Uterine smooth muscle cell (primary cell): Measurements from ENCODE around the gene ATP6V1G2. TPM values are rescaled to one million over a fixed set of nuclear protein-coding genes. Genes with fewer than 3 reads are reported as not detected.

ENCODE experiments used
- total RNA-seq: library from RNA; depleted of rRNA; stranded (reverse); fragments of >200 nt; gene quantifications from 2 replicates; pipeline ENCODE4 v1.2.3, GENCODE V29; 2014

Gene ATP6V1G2
- 2.0 and 3.0 TPM in 2 replicates for total RNA-seq

GRCh38 chr6:31546339-31546957 lies at the start of gene ATP6V1G2:
Gene ATP6V1G2 (minus strand): TSS chr6:31546608. CDS start chr6:31546559, 49 bp downstream.

GRCh38 chr6:31586008-31586407 lies 39.6 kb upstream of the ATP6V1G2 start, which contains the start of gene LST1:
Gene LST1 (plus strand): TSS chr6:31586277. CDS start chr6:31587300, 1,023 bp downstream.

GRCh38 chr6:31582230-31582643 lies 35.8 kb upstream of the ATP6V1G2 start, which contains the start of gene LTB:
Gene LTB (minus strand): TSS chr6:31582424. CDS start chr6:31582417, 7 bp downstream.

GRCh38 chr6:31575335-31575901 lies 29.0 kb upstream of the ATP6V1G2 start, which contains the start of gene TNF:
Gene TNF (plus strand): TSS chr6:31575565. CDS start chr6:31575742, 177 bp downstream.

GRCh38 chr6:31572041-31572911 lies 25.9 kb upstream of the ATP6V1G2 start, which contains the start of gene LTA:
Gene LTA (plus strand): TSS chr6:31572289. CDS start chr6:31572743, 454 bp downstream.

GRCh38 chr6:31546958-31547726 lies 734 bp upstream of the ATP6V1G2 start, which contains the start of gene NFKBIL1:
Gene NFKBIL1 (plus strand): TSS chr6:31547608. CDS start chr6:31547695, 87 bp downstream.

GRCh38 chr6:31541658-31542521 lies 4.5 kb downstream of the ATP6V1G2 start, which contains the start of gene DDX39B:
Gene DDX39B (minus strand): TSS chr6:31542003. CDS start chr6:31540532, 1,471 bp downstream.

GRCh38 chr6:31528821-31529328 lies 17.5 kb downstream of the ATP6V1G2 start, which contains the start of gene MCCD1:
Gene MCCD1 (plus strand): TSS chr6:31528962. CDS start chr6:31529015, 53 bp downstream.

GRCh38 chr6:31497531-31498476 lies 48.6 kb downstream of the ATP6V1G2 start, which contains the start of gene MICB:
Gene MICB (plus strand): TSS chr6:31498145. CDS start chr6:31498194, 49 bp downstream.

Other genes with a start within 250 kb of the ATP6V1G2 start
- gene HLA-B, start 189.4 kb downstream of the ATP6V1G2 start, total RNA-seq, result 158 and 176 TPM in 2 replicates
- gene MICA, start 143.0 kb downstream of the ATP6V1G2 start, total RNA-seq, result 18.5 and 66.0 TPM in 2 replicates
- gene MICB, start 48.5 kb downstream of the ATP6V1G2 start, total RNA-seq, result 11.6 and 21.9 TPM in 2 replicates
- gene MCCD1, start 17.6 kb downstream of the ATP6V1G2 start, total RNA-seq, result not detected in 2 replicates
- 355 and 485 TPM in 2 replicates for gene DDX39B, start 4.6 kb downstream of the ATP6V1G2 start, total RNA-seq
- 26.0 and 36.1 TPM in 2 replicates for gene NFKBIL1, start 1.0 kb upstream of the ATP6V1G2 start, total RNA-seq
- not detected in 2 replicates for gene LTA, start 25.7 kb upstream of the ATP6V1G2 start, total RNA-seq
- gene TNF, start 29.0 kb upstream of the ATP6V1G2 start, total RNA-seq, result not detected in 2 replicates
- 0.25 TPM in 1 of 2 replicates, not detected in the other for gene LTB, start 35.8 kb upstream of the ATP6V1G2 start, total RNA-seq
- not detected in 2 replicates for gene LST1, start 39.7 kb upstream of the ATP6V1G2 start, total RNA-seq
- not detected in 2 replicates for gene NCR3, start 46.4 kb upstream of the ATP6V1G2 start, total RNA-seq
- gene AIF1, start 68.6 kb upstream of the ATP6V1G2 start, total RNA-seq, result not detected in 2 replicates
- gene PRRC2A, start 74.1 kb upstream of the ATP6V1G2 start, total RNA-seq, result 42.2 and 46.1 TPM in 2 replicates
- gene BAG6, start 106.1 kb upstream of the ATP6V1G2 start, total RNA-seq, result 122 and 128 TPM in 2 replicates
- gene APOM, start 109.3 kb upstream of the ATP6V1G2 start, total RNA-seq, result 0.89 and 1.2 TPM in 2 replicates
- gene C6orf47, start 114.2 kb upstream of the ATP6V1G2 start, total RNA-seq, result 22.6 and 28.4 TPM in 2 replicates
- 13.0 and 18.5 TPM in 2 replicates for gene GPANK1, start 118.4 kb upstream of the ATP6V1G2 start, total RNA-seq
- 82.2 and 114 TPM in 2 replicates for gene CSNK2B, start 119.5 kb upstream of the ATP6V1G2 start, total RNA-seq
- gene LY6G5B, start 123.4 kb upstream of the ATP6V1G2 start, total RNA-seq, result 3.0 and 3.4 TPM in 2 replicates
- gene LY6G5C, start 134.5 kb upstream of the ATP6V1G2 start, total RNA-seq, result 0.33 and 0.37 TPM in 2 replicates
- 42.8 and 50.0 TPM in 2 replicates for gene ABHD16A, start 156.7 kb upstream of the ATP6V1G2 start, total RNA-seq
- gene LY6G6F, start 160.3 kb upstream of the ATP6V1G2 start, total RNA-seq, result not detected in 2 replicates
- gene LY6G6D, start 168.7 kb upstream of the ATP6V1G2 start, total RNA-seq, result not detected in 2 replicates
- not detected in 2 replicates for gene LY6G6C, start 175.1 kb upstream of the ATP6V1G2 start, total RNA-seq
- not detected in 2 replicates for gene MPIG6B, start 176.8 kb upstream of the ATP6V1G2 start, total RNA-seq
- 39.3 and 81.0 TPM in 2 replicates for gene DDAH2, start 182.7 kb upstream of the ATP6V1G2 start, total RNA-seq
- gene CLIC1, start 189.9 kb upstream of the ATP6V1G2 start, total RNA-seq, result 791 and 1,362 TPM in 2 replicates
- gene MSH5, start 193.4 kb upstream of the ATP6V1G2 start, total RNA-seq, result 13.0 and 21.6 TPM in 2 replicates
- 1.00 and 1.2 TPM in 2 replicates for gene SAPCD1, start 216.0 kb upstream of the ATP6V1G2 start, total RNA-seq
- gene VWA7, start 230.7 kb upstream of the ATP6V1G2 start, total RNA-seq, result 0.11 and 0.25 TPM in 2 replicates
- 68.7 and 88.5 TPM in 2 replicates for gene VARS1, start 249.1 kb upstream of the ATP6V1G2 start, total RNA-seq